HepG2 (cell line): ENCODE measurements around the gene POU2F1. TPM values are rescaled to one million over a fixed set of nuclear protein-coding genes. Genes with fewer than 3 reads are reported as not detected.

Experiments
- ADNP ChIP-seq: sonication (generic); formaldehyde crosslinking; IDR thresholded peaks from 2 replicates; pipeline ENCODE4 v1.4.0; 2020; ENCODE audit warnings: missing genetic modification reagents
- ARHGAP35 ChIP-seq: sonication (generic); formaldehyde crosslinking; IDR thresholded peaks from 2 replicates; pipeline ENCODE4 v1.9.0; 2022; ENCODE audit warnings: mild to moderate bottlenecking, inconsistent platforms, moderate library complexity, missing genetic modification reagents, borderline replicate concordance
- CREM ChIP-seq, 2 experiments: sonication (generic) in 1 of 2; formaldehyde crosslinking in 1 of 2; IDR thresholded peaks; 2 replicates each; pipeline versions ENCODE4 v1.4.0 to v1.6.1; 2016 to 2020; ENCODE audit warnings: antibody characterized with exemption in 1 of 2, mild to moderate bottlenecking in 1 of 2, missing genetic modification reagents in 1 of 2
- EHMT2 ChIP-seq: fragments of 200-600 bp; sonication (generic); IDR thresholded peaks from 2 replicates; pipeline ENCODE4 v1.7.0; 2017; ENCODE audit warnings: antibody characterized with exemption, low read depth, low read length, borderline replicate concordance
- FOXP1 ChIP-seq, 2 experiments: fragments of 450-650 bp in 1 of 2; IDR thresholded peaks; 2 replicates each; pipeline ENCODE4 v1.6.1; 2017 to 2018; ENCODE audit warnings: antibody characterized with exemption in 1 of 2
- GTF2F1 ChIP-seq: fragments of 150-350 bp; IDR thresholded peaks from 2 replicates; pipeline ENCODE4 v1.6.1; 2014; ENCODE audit warnings: low read length
- KAT7 ChIP-seq: IDR thresholded peaks from 2 replicates; pipeline ENCODE4 v1.6.1; 2018; ENCODE audit warnings: borderline replicate concordance, missing compliant biosample characterization
- MXD4 ChIP-seq: IDR thresholded peaks from 2 replicates; pipeline ENCODE4 v1.6.1; 2016; ENCODE audit warnings: mild to moderate bottlenecking, missing biosample characterization, missing genetic modification reagents
- PHF5A ChIP-seq: IDR thresholded peaks from one replicate; pipeline ENCODE4 v1.6.1; 2018; ENCODE audit warnings: low read depth, missing genetic modification reagents; ENCODE audit not compliant: unreplicated experiment
- SRSF4 ChIP-seq: fragments of 200-400 bp; formaldehyde crosslinking; IDR thresholded peaks from one replicate; pipeline ENCODE4 v1.6.1; 2018; ENCODE audit warnings: mild to moderate bottlenecking, low read depth, low read length, moderate library complexity; ENCODE audit not compliant: poor library complexity, severe bottlenecking
- THAP7 ChIP-seq: sonication (generic); formaldehyde crosslinking; IDR thresholded peaks from 2 replicates; pipeline ENCODE4 v1.8.1; 2023; ENCODE audit warnings: mild to moderate bottlenecking, missing genetic modification reagents
- TOE1 ChIP-seq: sonication (generic); formaldehyde crosslinking; IDR thresholded peaks from 2 replicates; pipeline ENCODE4 v1.4.0; 2020; ENCODE audit warnings: mild to moderate bottlenecking, missing genetic modification reagents
- ZNF251 ChIP-seq: sonication (generic); formaldehyde crosslinking; IDR thresholded peaks from 2 replicates; pipeline ENCODE4 v1.9.0; 2021; ENCODE audit warnings: mild to moderate bottlenecking, missing genetic modification reagents
- ZNF275 ChIP-seq: sonication (generic); formaldehyde crosslinking; IDR thresholded peaks from 2 replicates; pipeline ENCODE4 v1.8.0; 2022; ENCODE audit warnings: missing genetic modification reagents, mild to moderate bottlenecking, inconsistent platforms, borderline replicate concordance
- ZNF326 ChIP-seq: sonication (generic); formaldehyde crosslinking; IDR thresholded peaks from 2 replicates; pipeline ENCODE4 v1.4.0; 2020; ENCODE audit warnings: missing genetic modification reagents, borderline replicate concordance
- ZNF713 ChIP-seq: sonication (generic); formaldehyde crosslinking; IDR thresholded peaks from 2 replicates; pipeline ENCODE4 v1.4.0; 2020; ENCODE audit warnings: mild to moderate bottlenecking, missing genetic modification reagents
- ZNF761 ChIP-seq: sonication (generic); formaldehyde crosslinking; conservative IDR thresholded peaks from 2 replicates; pipeline ENCODE4 v1.4.0; 2020; ENCODE audit warnings: mild to moderate bottlenecking, missing genetic modification reagents
- ZNF788 ChIP-seq: sonication (generic); formaldehyde crosslinking; IDR thresholded peaks from 2 replicates; pipeline ENCODE4 v1.5.0; 2020; ENCODE audit warnings: mild to moderate bottlenecking, missing genetic modification reagents, borderline replicate concordance
- ZNF816 ChIP-seq: sonication (generic); formaldehyde crosslinking; IDR thresholded peaks from 2 replicates; pipeline ENCODE4 v1.8.0; 2022; ENCODE audit warnings: missing genetic modification reagents, mild to moderate bottlenecking, borderline replicate concordance
- ZNF850 ChIP-seq: sonication (generic); formaldehyde crosslinking; conservative IDR thresholded peaks from 2 replicates; pipeline ENCODE4 v1.9.0; 2021; ENCODE audit warnings: mild to moderate bottlenecking, missing genetic modification reagents
- polyA plus RNA-seq, 8 experiments: library from polyadenylated mRNA; depleted of rRNA in 3 of 8; stranded (reverse) in 7 of 8; unstranded in 1 of 8; fragments of >200 nt; fragmentation: Illumina TruSeq in 4 of 8; extraction: Trizol in 4 of 8; gene quantifications; 2 replicates each; pipeline versions ENCODE4 v1.2.1 to v1.2.3, GENCODE V29; 2011 to 2016; ENCODE audit warnings: low read depth in 4 of 8, missing spikeins in 1 of 8, mixed read lengths in 1 of 8; ENCODE audit not compliant: insufficient read depth in 1 of 8
- total RNA-seq, 5 experiments: library from RNA; depleted of rRNA; stranded (reverse); fragments of >200 nt; fragmentation: Illumina TruSeq; extraction: Trizol; gene quantifications; 2 replicates each; pipeline ENCODE4 v1.2.3, GENCODE V29; 2016; ENCODE audit warnings: low read depth in 1 of 5
- TF ChIP-seq, protein P1 (sequence below): sonication (generic); formaldehyde crosslinking; IDR thresholded peaks from 2 replicates; pipeline ENCODE4 v1.4.0; 2020; ENCODE audit warnings: mild to moderate bottlenecking, missing genetic modification reagents
- TF ChIP-seq, protein P2 (sequence below): sonication (generic); formaldehyde crosslinking; IDR thresholded peaks from 2 replicates; pipeline ENCODE4 v1.4.0; 2020; ENCODE audit warnings: mild to moderate bottlenecking, missing genetic modification reagents

Gene POU2F1
- total and polyA plus RNA-seq, 2 of the 13 experiments (the other 11 are each of a cell fraction or from before 2014, with no cell fraction given), result 10.2 to 13.0 TPM

GRCh38 chr1:167219646-167220536, 795 bp upstream of the POU2F1 start (continued):
- TF ChIP-seq ZNF850 (no peak), ZNF251 (CRISPR knock-in tag) (peak; percentile 94; the same call in 1 of the 2 replicates), ZNF326 (CRISPR knock-in tag) (no peak), GTF2F1 (no peak), CREM (IDR thresholded peaks at IDR 0.05) (no peak; the same call in 1 of the 2 replicates), CREM (CRISPR knock-in tag; IDR thresholded peaks at IDR 0.05) (no peak), MXD4 (CRISPR knock-in tag) (peak; percentile 96), ZNF761 (CRISPR knock-in tag) (no peak), EHMT2 (no peak), TOE1 (no peak), ZNF788 (CRISPR knock-in tag) (peak; percentile 31; the same call in 1 of the 2 replicates), THAP7 (CRISPR knock-in tag) (no peak), PHF5A (no peak), ZNF816 (CRISPR knock-in tag) (peak; percentile 50), ZNF275 (CRISPR knock-in tag) (peak; percentile 83; the same call in 1 of the 2 replicates), ARHGAP35 (CRISPR knock-in tag) (no peak), FOXP1 (IDR thresholded peaks at IDR 0.05) (no peak), FOXP1 (CRISPR knock-in tag; IDR thresholded peaks at IDR 0.05) (no peak), SRSF4 (no peak), KAT7 (CRISPR knock-in tag) (0 out of 2 replicates have a peak, but pooled peaks have one; percentile 39), ADNP (CRISPR knock-in tag) (no peak), ZNF713 (CRISPR knock-in tag) (no peak)
- TF ChIP-seq, protein P1, sequence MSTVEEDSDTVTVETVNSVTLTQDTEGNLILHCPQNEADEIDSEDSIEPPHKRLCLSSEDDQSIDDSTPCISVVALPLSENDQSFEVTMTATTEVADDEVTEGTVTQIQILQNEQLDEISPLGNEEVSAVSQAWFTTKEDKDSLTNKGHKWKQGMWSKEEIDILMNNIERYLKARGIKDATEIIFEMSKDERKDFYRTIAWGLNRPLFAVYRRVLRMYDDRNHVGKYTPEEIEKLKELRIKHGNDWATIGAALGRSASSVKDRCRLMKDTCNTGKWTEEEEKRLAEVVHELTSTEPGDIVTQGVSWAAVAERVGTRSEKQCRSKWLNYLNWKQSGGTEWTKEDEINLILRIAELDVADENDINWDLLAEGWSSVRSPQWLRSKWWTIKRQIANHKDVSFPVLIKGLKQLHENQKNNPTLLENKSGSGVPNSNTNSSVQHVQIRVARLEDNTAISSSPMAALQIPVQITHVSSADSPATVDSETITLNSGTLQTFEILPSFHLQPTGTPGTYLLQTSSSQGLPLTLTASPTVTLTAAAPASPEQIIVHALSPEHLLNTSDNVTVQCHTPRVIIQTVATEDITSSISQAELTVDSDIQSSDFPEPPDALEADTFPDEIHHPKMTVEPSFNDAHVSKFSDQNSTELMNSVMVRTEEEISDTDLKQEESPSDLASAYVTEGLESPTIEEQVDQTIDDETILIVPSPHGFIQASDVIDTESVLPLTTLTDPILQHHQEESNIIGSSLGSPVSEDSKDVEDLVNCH, result no peak
- TF ChIP-seq, protein P2, sequence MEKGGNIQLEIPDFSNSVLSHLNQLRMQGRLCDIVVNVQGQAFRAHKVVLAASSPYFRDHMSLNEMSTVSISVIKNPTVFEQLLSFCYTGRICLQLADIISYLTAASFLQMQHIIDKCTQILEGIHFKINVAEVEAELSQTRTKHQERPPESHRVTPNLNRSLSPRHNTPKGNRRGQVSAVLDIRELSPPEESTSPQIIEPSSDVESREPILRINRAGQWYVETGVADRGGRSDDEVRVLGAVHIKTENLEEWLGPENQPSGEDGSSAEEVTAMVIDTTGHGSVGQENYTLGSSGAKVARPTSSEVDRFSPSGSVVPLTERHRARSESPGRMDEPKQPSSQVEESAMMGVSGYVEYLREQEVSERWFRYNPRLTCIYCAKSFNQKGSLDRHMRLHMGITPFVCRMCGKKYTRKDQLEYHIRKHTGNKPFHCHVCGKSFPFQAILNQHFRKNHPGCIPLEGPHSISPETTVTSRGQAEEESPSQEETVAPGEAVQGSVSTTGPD (CRISPR knock-in tag), result no peak
